Measurements from ENCODE around the gene ALG12.

ALG12 gene

GRCh38 chr22:49866134-49866533 is 52.1 kb downstream of the ALG12 start:
- Histone ChIP-seq H3F3A (ENCODE audit: insufficient read depth, low read length) (no peaks in the 10 kb centered on the region), H3K9ac (ENCODE audit: low read length) (no peak overlapping the region), H3K9me2 (ENCODE audit: low read depth, low read length) (no peaks in the 10 kb centered on the region), H3K4me1 (ENCODE audit: insufficient read depth, low read length, severe bottlenecking) (no peaks in the 10 kb centered on the region), H3K9me3 (ENCODE audit: low read length) (peaks cover 36% of the 10 kb centered on the region), H3K27me3 (ENCODE audit: insufficient read depth, low read length) (no peaks in the 10 kb centered on the region), H3K36me3 (ENCODE audit: insufficient read depth, low read length) (peaks cover 50% of the 10 kb centered on the region), H3K4me3 (ENCODE audit: low read depth, low read length, poor library complexity, severe bottlenecking) (no peak overlapping the region), H3K27ac (ENCODE audit: low read depth, low read length, poor library complexity, severe bottlenecking) (no peak overlapping the region), H4K20me1 (ENCODE audit: insufficient read depth, low read length) (no peaks in the 10 kb centered on the region), H3K4me2 (ENCODE audit: low read length) (no peak overlapping the region), H3K79me2 (ENCODE audit: insufficient read depth, low read length) (peaks cover 94% of the 10 kb centered on the region), H2AFZ (ENCODE audit: low read length) (no peak overlapping the region)
- no peak for TF ChIP-seq CTCF (IDR thresholded peaks at IDR 0.05; ENCODE audit: low read length)
- TF ChIP-seq EZH2 (IDR thresholded peaks at IDR 0.05; ENCODE audit: borderline replicate concordance, low read length), result no peak

- H3F3A ChIP-seq (ENCODE audit: insufficient read depth, low read length), result no peaks in the 10 kb centered on the region
- H3K4me3 ChIP-seq (ENCODE audit: low read depth, low read length, poor library complexity, severe bottlenecking), result no peak overlapping the region
- H3K27me3 ChIP-seq (ENCODE audit: insufficient read depth, low read length), result no peaks in the 10 kb centered on the region
- H3K27ac ChIP-seq (ENCODE audit: low read depth, low read length, poor library complexity, severe bottlenecking), result no peak overlapping the region
- H3K9me2 ChIP-seq (ENCODE audit: low read depth, low read length), result no peaks in the 10 kb centered on the region
- no peak overlapping the region for H2AFZ ChIP-seq (ENCODE audit: low read length)
- peaks cover 48% of the 10 kb centered on the region for H3K36me3 ChIP-seq (ENCODE audit: insufficient read depth, low read length)
- H3K4me2 ChIP-seq (ENCODE audit: low read length), result no peak overlapping the region
- peaks cover 97% of the 10 kb centered on the region for H3K79me2 ChIP-seq (ENCODE audit: insufficient read depth, low read length)
- H3K9me3 ChIP-seq (ENCODE audit: low read length), result peaks cover 34% of the 10 kb centered on the region
- no peak for TF ChIP-seq CTCF (IDR thresholded peaks at IDR 0.05; ENCODE audit: low read length)
- no peak for TF ChIP-seq EZH2 (IDR thresholded peaks at IDR 0.05; ENCODE audit: borderline replicate concordance, low read length)
- no peaks in the 10 kb centered on the region for H3K4me1 ChIP-seq (ENCODE audit: insufficient read depth, low read length, severe bottlenecking)
- no peaks in the 10 kb centered on the region for H4K20me1 ChIP-seq (ENCODE audit: insufficient read depth, low read length)
- no peak overlapping the region for H3K9ac ChIP-seq (ENCODE audit: low read length)
Observed at GRCh38 chr22:49865156-49865555, 53.1 kb downstream of the ALG12 start.

- Histone ChIP-seq H3K4me2 (ENCODE audit: low read length) (no peak overlapping the region), H3K79me2 (ENCODE audit: insufficient read depth, low read length) (peaks cover 93% of the 10 kb centered on the region), H3K4me1 (ENCODE audit: insufficient read depth, low read length, severe bottlenecking) (no peaks in the 10 kb centered on the region), H3K9ac (ENCODE audit: low read length) (no peak overlapping the region), H3K9me2 (ENCODE audit: low read depth, low read length) (no peaks in the 10 kb centered on the region), H3K27ac (ENCODE audit: low read depth, low read length, poor library complexity, severe bottlenecking) (no peak overlapping the region), H2AFZ (ENCODE audit: low read length) (no peak overlapping the region), H4K20me1 (ENCODE audit: insufficient read depth, low read length) (no peaks in the 10 kb centered on the region), H3F3A (ENCODE audit: insufficient read depth, low read length) (no peaks in the 10 kb centered on the region), H3K27me3 (ENCODE audit: insufficient read depth, low read length) (no peaks in the 10 kb centered on the region), H3K36me3 (ENCODE audit: insufficient read depth, low read length) (peaks cover 36% of the 10 kb centered on the region), H3K9me3 (ENCODE audit: low read length) (peaks cover 21% of the 10 kb centered on the region), H3K4me3 (ENCODE audit: low read depth, low read length, poor library complexity, severe bottlenecking) (no peak overlapping the region)
- TF ChIP-seq CTCF (IDR thresholded peaks at IDR 0.05; ENCODE audit: low read length) (no peak), EZH2 (IDR thresholded peaks at IDR 0.05; ENCODE audit: borderline replicate concordance, low read length) (no peak)
Observed at GRCh38 chr22:49863931-49864330, 54.3 kb downstream of the ALG12 start.
